CD4-positive, alpha-beta T cell (primary cell): ENCODE measurements around the gene CMC2. TPM values are rescaled to one million over a fixed set of nuclear protein-coding genes. Genes with fewer than 3 reads are reported as not detected.

Source experiments
- ATAC-seq: fragments of 200-7000 bp; cut with Tn5 transposase; one replicate; pipeline ENCODE4 v1.10.0; 2022; ENCODE audit warnings: mild to moderate bottlenecking; ENCODE audit not compliant: poor library complexity
- CTCF ChIA-PET: fragments of 350-600 bp; sonication (Branson Sonifier 250); formaldehyde crosslinking; loops from one replicate; lab custom pipeline; 2021; ENCODE audit warnings: antibody characterized with exemption, inconsistent platforms; lab: Charles Lee
- POLR2A ChIA-PET: fragments of 350-600 bp; sonication (Branson Sonifier 250); formaldehyde crosslinking; loops from one replicate; lab custom pipeline; 2021; ENCODE audit warnings: antibody characterized with exemption, inconsistent platforms; lab: Charles Lee
- DNase-seq, 14 experiments: peaks; one replicate each; pipeline ENCODE4 v3.0.0-alpha.2; 2013 to 2020; ENCODE audit warnings: mixed read lengths in 2 of 14
- H3K27ac ChIP-seq, 2 donors: one replicate each; pipeline versions ENCODE4 v1.5.1 to v1.7.0; 2013; ENCODE audit warnings: low read length in 2 of 2, low read depth in 1 of 2, mild to moderate bottlenecking in 1 of 2
- H3K27me3 ChIP-seq, 2 experiments: 1 replicate in 1 of 2; 2 replicates in 1 of 2; pipeline versions ENCODE4 v1.6.1 to v1.7.0; 2013; ENCODE audit warnings: low read length in 2 of 2, control low read depth in 1 of 2, mild to moderate bottlenecking in 1 of 2, moderate library complexity in 1 of 2; ENCODE audit not compliant: insufficient read depth in 2 of 2, control insufficient read depth in 1 of 2
- H3K36me3 ChIP-seq: one replicate; pipeline ENCODE4 v1.6.1; 2013; ENCODE audit warnings: low read length, control low read depth; ENCODE audit not compliant: insufficient read depth
- H3K4me1 ChIP-seq: one replicate; pipeline ENCODE4 v1.6.1; 2013; ENCODE audit warnings: low read length, control low read depth; ENCODE audit not compliant: insufficient read depth
- H3K4me3 ChIP-seq: one replicate; pipeline ENCODE4 v1.5.1; 2013; ENCODE audit warnings: mild to moderate bottlenecking, low read length, moderate library complexity
- H3K9me3 ChIP-seq, 2 experiments: 1 replicate in 1 of 2; 2 replicates in 1 of 2; pipeline versions ENCODE4 v1.6.1 to v1.7.0; 2013; ENCODE audit warnings: low read length in 2 of 2, mild to moderate bottlenecking in 2 of 2, control low read depth in 1 of 2, moderate library complexity in 1 of 2; ENCODE audit not compliant: control insufficient read depth in 1 of 2, insufficient read depth in 1 of 2
- H3K27ac Mint-ChIP-seq: one replicate; pipeline ENCODE4 v1.8.0; 2020; ENCODE audit warnings: mixed read lengths
- H3K27me3 Mint-ChIP-seq: one replicate; pipeline ENCODE4 v1.8.0; 2021; ENCODE audit warnings: mixed read lengths
- H3K36me3 Mint-ChIP-seq: one replicate; pipeline ENCODE4 v1.8.0; 2021; ENCODE audit warnings: low read depth, mixed read lengths
- H3K4me1 Mint-ChIP-seq: one replicate; pipeline ENCODE4 v1.8.0; 2021; ENCODE audit warnings: low read depth, mixed read lengths
- H3K4me3 Mint-ChIP-seq: one replicate; pipeline ENCODE4 v1.8.0; 2020; ENCODE audit warnings: mild to moderate bottlenecking, mixed read lengths
- H3K9me3 Mint-ChIP-seq: one replicate; pipeline ENCODE4 v1.8.0; 2020; ENCODE audit warnings: mixed read lengths
- intact Hi-C, 2 experiments: fragments of 100-400 bp; cut with DNase I in 1 of 2; cut with micrococcal nuclease in 1 of 2; formaldehyde crosslinking; loops; one replicate each; pipeline versions ENCODE4 v1.15.1 to v1.9.0; 2023 to 2025; cut with DNase I, micrococcal nuclease
- total RNA-seq, 174 experiments: library from RNA in 2 of 174; stranded (reverse) in 2 of 174; gene quantifications; one replicate each; pipeline ENCODE4 v1.2.3 and lab custom pipeline; 2021 to 2026
- TF ChIP-seq, protein P1 (sequence below): fragments of 200-600 bp; IDR thresholded peaks from one replicate; pipeline ENCODE4 v1.8.0; 2022; ENCODE audit warnings: antibody characterized with exemption, mild to moderate bottlenecking

Gene CMC2
- total RNA-seq, 2 experiments from 2014 or later = 67.7 to 68.8 TPM

DNA sequence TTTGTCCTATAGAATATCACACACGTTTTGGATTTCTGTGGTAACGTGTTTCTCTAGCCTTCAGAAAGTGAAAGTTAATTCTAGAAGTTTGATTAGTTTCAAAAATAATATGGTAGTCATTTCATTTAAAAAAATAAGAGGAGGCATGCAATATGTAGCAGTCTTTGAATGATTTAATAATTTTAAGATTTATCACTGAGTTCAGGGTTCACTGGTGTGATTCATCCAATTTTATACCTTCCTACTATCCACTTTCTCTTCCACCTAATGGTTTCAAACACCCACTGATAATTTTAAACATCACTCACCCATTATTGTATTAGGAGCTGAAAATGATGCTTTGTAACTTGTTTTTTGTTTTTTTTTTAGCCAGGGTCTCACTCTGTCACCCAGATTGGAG, 42.3 kb downstream of the CMC2 start:
- Mint-ChIP-seq H3K4me3 (no peak overlapping the region), H3K36me3 (peaks cover 8% of the 10 kb centered on the region), H3K27me3 (no peaks in the 10 kb centered on the region), H3K27ac (no peak overlapping the region), H3K4me1 (no peaks in the 10 kb centered on the region), H3K9me3 (peaks cover 14% of the 10 kb centered on the region)
- ChIA-PET POLR2A (no interaction called here), CTCF (no interaction called here)
- peaks cover 0 to 10% of the 10 kb centered on the region in 2 experiments for H3K9me3 ChIP-seq
- no peak overlapping the region for H3K27ac ChIP-seq
- intact Hi-C loops = no loop called here
- TF ChIP-seq, protein P1, sequence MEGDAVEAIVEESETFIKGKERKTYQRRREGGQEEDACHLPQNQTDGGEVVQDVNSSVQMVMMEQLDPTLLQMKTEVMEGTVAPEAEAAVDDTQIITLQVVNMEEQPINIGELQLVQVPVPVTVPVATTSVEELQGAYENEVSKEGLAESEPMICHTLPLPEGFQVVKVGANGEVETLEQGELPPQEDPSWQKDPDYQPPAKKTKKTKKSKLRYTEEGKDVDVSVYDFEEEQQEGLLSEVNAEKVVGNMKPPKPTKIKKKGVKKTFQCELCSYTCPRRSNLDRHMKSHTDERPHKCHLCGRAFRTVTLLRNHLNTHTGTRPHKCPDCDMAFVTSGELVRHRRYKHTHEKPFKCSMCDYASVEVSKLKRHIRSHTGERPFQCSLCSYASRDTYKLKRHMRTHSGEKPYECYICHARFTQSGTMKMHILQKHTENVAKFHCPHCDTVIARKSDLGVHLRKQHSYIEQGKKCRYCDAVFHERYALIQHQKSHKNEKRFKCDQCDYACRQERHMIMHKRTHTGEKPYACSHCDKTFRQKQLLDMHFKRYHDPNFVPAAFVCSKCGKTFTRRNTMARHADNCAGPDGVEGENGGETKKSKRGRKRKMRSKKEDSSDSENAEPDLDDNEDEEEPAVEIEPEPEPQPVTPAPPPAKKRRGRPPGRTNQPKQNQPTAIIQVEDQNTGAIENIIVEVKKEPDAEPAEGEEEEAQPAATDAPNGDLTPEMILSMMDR = no peak
- no peaks in the 10 kb centered on the region for H3K36me3 ChIP-seq
- no peak overlapping the region for H3K4me3 ChIP-seq
- ATAC-seq (no peak), DNase-seq (no peak)
- no peaks in the 10 kb centered on the region for H3K27me3 ChIP-seq
- no peaks in the 10 kb centered on the region for H3K4me1 ChIP-seq

DNA sequence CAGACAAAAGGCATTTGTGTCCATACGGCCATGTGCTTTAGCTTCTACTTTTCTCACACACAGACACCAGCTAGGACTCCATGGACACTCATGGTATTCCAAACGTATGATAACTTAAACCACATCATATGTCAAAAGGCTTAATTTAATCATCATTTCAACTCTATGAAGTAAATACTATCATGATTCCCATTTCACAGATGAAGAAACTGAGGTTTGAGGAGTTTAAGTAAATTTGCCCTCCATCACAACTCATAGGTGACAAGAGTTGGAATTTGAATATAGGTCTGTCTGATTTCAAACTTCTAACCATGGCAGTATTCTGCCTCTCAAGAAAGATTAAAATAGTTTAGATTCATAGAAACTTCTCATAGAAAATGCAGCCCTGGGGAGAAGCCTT, 43.8 kb downstream of the CMC2 start:
- Histone ChIP-seq H3K27me3 (no peaks in the 10 kb centered on the region), H3K27ac (no peak overlapping the region), H3K4me1 (no peaks in the 10 kb centered on the region), H3K4me3 (no peak overlapping the region), H3K36me3 (no peaks in the 10 kb centered on the region), H3K9me3 (peaks cover 0 to 24% of the 10 kb centered on the region in 2 experiments)
- POLR2A ChIA-PET = no interaction called here
- Mint-ChIP-seq H3K9me3 (peaks cover 21% of the 10 kb centered on the region), H3K27ac (no peak overlapping the region), H3K36me3 (peaks cover 10% of the 10 kb centered on the region), H3K4me1 (no peaks in the 10 kb centered on the region), H3K27me3 (no peaks in the 10 kb centered on the region), H3K4me3 (no peak overlapping the region)
- CTCF ChIA-PET = interaction anchor here (0.7 kb wide), 1 partner anchor 173 kb away, joined by 3 read pairs; no protein-coding TSS in a partner anchor
- ATAC-seq = no peak
- DNase-seq = no peak
- TF ChIP-seq, protein P1 = no peak
- intact Hi-C loops = no loop called here

DNA sequence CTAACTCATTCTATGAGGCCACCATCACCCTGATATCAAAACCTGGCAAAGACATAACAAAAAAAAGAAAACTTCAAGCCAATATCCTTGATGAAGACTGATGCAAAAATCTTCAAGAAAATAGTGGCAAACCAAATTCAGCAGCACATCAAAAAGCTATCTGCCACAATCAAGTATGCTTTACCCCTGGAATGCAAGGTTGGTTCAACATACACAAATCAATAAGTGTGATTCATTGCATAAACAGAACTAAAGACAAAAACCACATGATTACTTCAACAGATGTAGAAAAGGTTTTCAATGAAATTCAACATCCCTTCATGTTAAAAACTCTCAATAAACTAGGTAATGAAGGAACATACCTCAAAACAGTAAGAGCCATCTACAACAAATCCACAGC, 48.4 kb downstream of the CMC2 start:
- ChIA-PET CTCF (no interaction called here), POLR2A (no interaction called here)

More for the DNA sequence above, 48.4 kb downstream of the CMC2 start:
- DNase-seq (no peak), ATAC-seq (no peak)
- TF ChIP-seq, protein P1 = no peak
- Histone ChIP-seq H3K4me3 (no peak overlapping the region), H3K9me3 (peaks cover 12 to 29% of the 10 kb centered on the region in 2 experiments), H3K27ac (no peak overlapping the region), H3K27me3 (no peaks in the 10 kb centered on the region), H3K36me3 (no peaks in the 10 kb centered on the region), H3K4me1 (no peaks in the 10 kb centered on the region)
- intact Hi-C loops = no loop called here
- H3K27me3 Mint-ChIP-seq = no peaks in the 10 kb centered on the region
- H3K4me3 Mint-ChIP-seq = no peak overlapping the region
- H3K9me3 Mint-ChIP-seq = peaks cover 40% of the 10 kb centered on the region
- H3K4me1 Mint-ChIP-seq = no peaks in the 10 kb centered on the region
- peaks cover 16% of the 10 kb centered on the region for H3K36me3 Mint-ChIP-seq
- H3K27ac Mint-ChIP-seq = no peak overlapping the region
